ENCODE measurements around the gene DOCK1. TPM values are rescaled to one million over a fixed set of nuclear protein-coding genes. Genes with fewer than 3 reads are reported as not detected.

DOCK1 gene
- polyA plus RNA-seq, 3 donors: 67.2 to 68.8 (median 67.9) TPM

GRCh38 chr10:127071126-127071525, 165.9 kb downstream of the DOCK1 start:
- no peak for DNase-seq (ENCODE audit: low read depth in 3 of 3, low spot score in 2 of 3)

GRCh38 chr10:127073666-127074065, 168.4 kb downstream of the DOCK1 start:
- no peak for DNase-seq (ENCODE audit: low read depth in 3 of 3, low spot score in 2 of 3)

GRCh38 chr10:127079392-127079791, 174.2 kb downstream of the DOCK1 start:
- no peak for DNase-seq (ENCODE audit: low read depth in 3 of 3, low spot score in 2 of 3)

GRCh38 chr10:127080317-127080716, 175.1 kb downstream of the DOCK1 start:
- DNase-seq (ENCODE audit: low read depth in 3 of 3, low spot score in 2 of 3): no peak

GRCh38 chr10:127081851-127082345, 176.7 kb downstream of the DOCK1 start:
- no peak for DNase-seq (ENCODE audit: low read depth in 3 of 3, low spot score in 2 of 3)

GRCh38 chr10:127082651-127083050, 177.4 kb downstream of the DOCK1 start:
- DNase-seq (ENCODE audit: low read depth in 3 of 3, low spot score in 2 of 3): no peak

- DNase-seq (ENCODE audit: low read depth in 3 of 3, low spot score in 2 of 3): no peak
Measured at GRCh38 chr10:127085957-127086356, 180.7 kb downstream of the DOCK1 start.

- no peak for DNase-seq (ENCODE audit: low read depth in 3 of 3, low spot score in 2 of 3)
Measured at GRCh38 chr10:127088908-127089307, 183.7 kb downstream of the DOCK1 start.

GRCh38 chr10:127089446-127089845, 184.2 kb downstream of the DOCK1 start:
- DNase-seq (ENCODE audit: low read depth in 3 of 3, low spot score in 2 of 3): no peak

- DNase-seq (ENCODE audit: low read depth in 3 of 3, low spot score in 2 of 3): no peak
Measured at GRCh38 chr10:127090138-127090537, 184.9 kb downstream of the DOCK1 start.

- no peak for DNase-seq (ENCODE audit: low read depth in 3 of 3, low spot score in 2 of 3)
Measured at GRCh38 chr10:127091354-127091753, 186.1 kb downstream of the DOCK1 start.

GRCh38 chr10:127092916-127093315, 187.7 kb downstream of the DOCK1 start:
- DNase-seq (ENCODE audit: low read depth in 3 of 3, low spot score in 2 of 3): no peak

GRCh38 chr10:127094984-127095383, 189.8 kb downstream of the DOCK1 start:
- DNase-seq (ENCODE audit: low read depth in 3 of 3, low spot score in 2 of 3): no peak

GRCh38 chr10:127100983-127101615, 195.9 kb downstream of the DOCK1 start:
- DNase-seq (ENCODE audit: low read depth in 3 of 3, low spot score in 2 of 3): no peak

GRCh38 chr10:127102176-127102575, 196.9 kb downstream of the DOCK1 start:
- no peak for DNase-seq (ENCODE audit: low read depth in 3 of 3, low spot score in 2 of 3)

- no peak for DNase-seq (ENCODE audit: low read depth in 3 of 3, low spot score in 2 of 3)
Measured at GRCh38 chr10:127115100-127115499, 209.9 kb downstream of the DOCK1 start.

- DNase-seq (ENCODE audit: low read depth in 3 of 3, low spot score in 2 of 3): peak; percentile 31 to 50 (median 45)
Measured at GRCh38 chr10:127117125-127117524, 211.9 kb downstream of the DOCK1 start.

- no peak for DNase-seq (ENCODE audit: low read depth in 3 of 3, low spot score in 2 of 3)
Measured at GRCh38 chr10:127118034-127118433, 212.8 kb downstream of the DOCK1 start.

GRCh38 chr10:127119936-127120335, 214.7 kb downstream of the DOCK1 start:
- DNase-seq (ENCODE audit: low read depth in 3 of 3, low spot score in 2 of 3): no peak

- DNase-seq (ENCODE audit: low read depth in 3 of 3, low spot score in 2 of 3): no peak
Measured at GRCh38 chr10:127122831-127123230, 217.6 kb downstream of the DOCK1 start.

- DNase-seq (ENCODE audit: low read depth in 3 of 3, low spot score in 2 of 3): no peak
Measured at GRCh38 chr10:127123626-127124025, 218.4 kb downstream of the DOCK1 start.

- no peak for DNase-seq (ENCODE audit: low read depth in 3 of 3, low spot score in 2 of 3)
Measured at GRCh38 chr10:127125331-127125730, 220.1 kb downstream of the DOCK1 start.

- DNase-seq (ENCODE audit: low read depth in 3 of 3, low spot score in 2 of 3): no peak
Measured at GRCh38 chr10:127127822-127128221, 222.6 kb downstream of the DOCK1 start.

Data from right renal cortex interstitium (tissue), 3 donors.